ENCODE data around the gene NPEPPS. TPM values are rescaled to one million over a fixed set of nuclear protein-coding genes. Genes with fewer than 3 reads are reported as not detected.
A peak's percentile ranks its signal among the peaks of the same experiment; 100 is the strongest.
"Not testable (repeated sequence)": the region's sequence is repeated elsewhere in the genome, so short reads cannot be mapped to it uniquely, and the experiment has no call there.

The NPEPPS gene
- total and polyA plus RNA-seq, 5 donors = 37.8 to 97.6 (median 90.5) TPM

- intact Hi-C loops (cut with DNase I); H3K4me3 ChIP-seq (ENCODE audit: low read length); DNase-seq; H3K27me3 ChIP-seq (ENCODE audit: control insufficient read depth, insufficient read depth); H3K9me3 ChIP-seq (ENCODE audit: control insufficient read depth, low read length); H3K27ac ChIP-seq (ENCODE audit: low read length); H3K4me1 ChIP-seq (ENCODE audit: control insufficient read depth, insufficient read depth, low read length): not testable (repeated sequence)
- peak in 1 of 2 donors; percentile 26 for ATAC-seq
- 53% methylated on average over 5 of the region's 5 CpGs for WGBS
Observed at GRCh38 chr17:47561698-47562405, 30.9 kb downstream of the NPEPPS start.

DNA sequence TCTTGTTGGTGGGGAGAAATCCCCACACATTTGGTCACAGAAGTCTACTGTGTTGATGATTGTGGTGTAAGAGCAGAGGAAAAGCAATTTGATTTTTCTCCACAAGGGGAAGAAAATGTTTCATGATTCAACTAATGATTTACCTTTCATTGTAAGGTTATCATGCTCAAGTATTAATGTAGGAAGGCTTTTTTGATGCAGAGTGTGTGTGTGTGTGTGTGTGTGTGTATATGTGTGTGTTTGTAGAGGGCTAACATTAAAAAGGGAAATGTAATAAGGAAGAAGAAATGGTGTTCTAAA, 31.4 kb downstream of the NPEPPS start:
- H3K27me3 ChIP-seq (ENCODE audit: control insufficient read depth, insufficient read depth); H3K4me1 ChIP-seq (ENCODE audit: control insufficient read depth, insufficient read depth, low read length); H3K4me3 ChIP-seq (ENCODE audit: low read length); H3K9me3 ChIP-seq (ENCODE audit: control insufficient read depth, low read length); intact Hi-C loops (cut with DNase I); ATAC-seq; DNase-seq; H3K27ac ChIP-seq (ENCODE audit: low read length): not testable (repeated sequence)

- H3K27me3 ChIP-seq (ENCODE audit: control insufficient read depth, insufficient read depth); H3K9me3 ChIP-seq (ENCODE audit: control insufficient read depth, low read length); H3K4me1 ChIP-seq (ENCODE audit: control insufficient read depth, insufficient read depth, low read length); H3K27ac ChIP-seq (ENCODE audit: low read length); ATAC-seq; intact Hi-C loops (cut with DNase I); DNase-seq; H3K4me3 ChIP-seq (ENCODE audit: low read length): not testable (repeated sequence)
- WGBS = 51% methylated on average over 2 of the region's 3 CpGs
Observed at GRCh38 chr17:47567261-47567660, 36.4 kb downstream of the NPEPPS start.

DNA sequence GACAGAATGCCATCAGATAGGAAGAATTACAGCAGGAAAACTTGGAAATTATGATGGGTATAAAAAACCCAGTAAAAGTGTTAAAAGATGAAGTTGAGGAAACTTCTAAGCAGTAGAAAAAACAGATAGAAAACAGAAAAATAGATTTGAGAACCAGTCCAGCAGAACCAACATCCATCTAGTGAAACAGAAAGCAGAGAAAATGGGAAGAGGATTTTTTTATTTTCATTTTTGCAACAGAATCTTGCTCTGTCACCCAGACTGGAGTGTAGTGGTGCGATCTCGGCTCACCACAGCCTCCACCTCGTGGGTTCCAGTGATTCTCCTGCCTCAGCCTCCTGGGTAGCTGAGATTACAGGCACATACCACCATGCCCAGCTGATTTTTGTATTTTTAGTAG, 41.7 kb downstream of the NPEPPS start:
- intact Hi-C loops (cut with DNase I) = not testable (repeated sequence)

DNA sequence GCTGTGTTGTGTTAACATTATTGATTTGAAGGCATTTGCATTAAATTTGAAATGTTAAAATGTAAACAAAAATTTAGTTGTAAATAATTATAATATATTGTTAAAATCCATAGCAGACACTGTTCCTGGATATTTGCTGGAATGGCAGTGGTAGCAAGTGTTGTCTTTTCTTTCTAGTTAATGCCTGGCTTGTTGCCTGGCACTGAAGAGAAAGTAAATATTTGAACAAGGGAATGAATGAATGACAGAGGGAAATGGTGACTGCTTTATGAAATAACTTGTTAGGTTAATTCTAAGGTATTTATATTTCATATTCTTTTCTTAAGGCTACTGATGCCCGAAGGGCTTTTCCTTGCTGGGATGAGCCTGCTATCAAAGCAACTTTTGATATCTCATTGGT, 51.5 kb downstream of the NPEPPS start:
- H3K27me3 ChIP-seq (ENCODE audit: control insufficient read depth, insufficient read depth); ATAC-seq; H3K4me1 ChIP-seq (ENCODE audit: control insufficient read depth, insufficient read depth, low read length); H3K9me3 ChIP-seq (ENCODE audit: control insufficient read depth, low read length); intact Hi-C loops (cut with DNase I); H3K27ac ChIP-seq (ENCODE audit: low read length); H3K4me3 ChIP-seq (ENCODE audit: low read length); DNase-seq: not testable (repeated sequence)
- 100% methylated on average over 1 of the region's 1 CpG for WGBS

More for the DNA sequence above, 41.7 kb downstream of the NPEPPS start:
- H3K4me1 ChIP-seq (ENCODE audit: control insufficient read depth, insufficient read depth, low read length); DNase-seq; H3K27ac ChIP-seq (ENCODE audit: low read length); H3K9me3 ChIP-seq (ENCODE audit: control insufficient read depth, low read length); H3K27me3 ChIP-seq (ENCODE audit: control insufficient read depth, insufficient read depth); H3K4me3 ChIP-seq (ENCODE audit: low read length); ATAC-seq: not testable (repeated sequence)
- WGBS = 94% methylated on average over 3 of the region's 3 CpGs

DNA sequence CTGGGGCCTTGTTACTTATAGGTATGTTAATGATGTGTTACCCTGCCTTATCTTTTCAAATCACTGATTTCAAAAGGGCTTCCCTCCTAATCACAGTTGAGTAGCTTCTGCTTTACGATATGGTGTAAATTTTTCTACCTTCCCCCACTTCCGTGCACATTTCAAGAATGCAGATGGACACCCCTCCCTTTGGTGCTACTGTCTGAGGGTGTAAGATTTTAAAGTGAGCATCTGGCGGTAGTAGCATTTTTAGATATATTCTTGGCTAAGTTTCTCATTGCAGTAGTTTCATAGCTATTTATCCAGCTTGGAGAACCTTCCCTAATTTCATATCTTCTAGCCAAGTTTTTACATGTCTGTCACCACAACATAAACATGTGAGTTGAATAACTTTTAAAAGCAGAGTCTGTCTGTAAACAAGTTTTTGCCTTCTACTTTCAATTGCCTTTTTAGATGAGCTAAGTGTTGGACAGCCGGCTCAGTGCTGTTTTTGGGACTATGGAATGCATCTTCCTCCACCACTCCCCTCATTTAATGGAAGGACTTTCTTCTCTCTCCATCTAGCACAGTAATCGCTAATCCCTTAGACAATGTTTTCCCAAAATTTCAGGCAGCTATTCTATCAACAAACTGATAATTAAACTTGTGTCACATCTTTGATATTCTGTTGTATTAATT, 55.6 kb downstream of the NPEPPS start:
- H3K9me3 ChIP-seq (ENCODE audit: control insufficient read depth, low read length); H3K4me3 ChIP-seq (ENCODE audit: low read length); H3K27me3 ChIP-seq (ENCODE audit: control insufficient read depth, insufficient read depth); DNase-seq; intact Hi-C loops (cut with DNase I); ATAC-seq; H3K27ac ChIP-seq (ENCODE audit: low read length); H3K4me1 ChIP-seq (ENCODE audit: control insufficient read depth, insufficient read depth, low read length): not testable (repeated sequence)
- 45% methylated on average over 5 of the region's 5 CpGs for WGBS

- not testable (repeated sequence) for ATAC-seq
Observed at GRCh38 chr17:47593522-47593921, 62.6 kb downstream of the NPEPPS start.

DNA sequence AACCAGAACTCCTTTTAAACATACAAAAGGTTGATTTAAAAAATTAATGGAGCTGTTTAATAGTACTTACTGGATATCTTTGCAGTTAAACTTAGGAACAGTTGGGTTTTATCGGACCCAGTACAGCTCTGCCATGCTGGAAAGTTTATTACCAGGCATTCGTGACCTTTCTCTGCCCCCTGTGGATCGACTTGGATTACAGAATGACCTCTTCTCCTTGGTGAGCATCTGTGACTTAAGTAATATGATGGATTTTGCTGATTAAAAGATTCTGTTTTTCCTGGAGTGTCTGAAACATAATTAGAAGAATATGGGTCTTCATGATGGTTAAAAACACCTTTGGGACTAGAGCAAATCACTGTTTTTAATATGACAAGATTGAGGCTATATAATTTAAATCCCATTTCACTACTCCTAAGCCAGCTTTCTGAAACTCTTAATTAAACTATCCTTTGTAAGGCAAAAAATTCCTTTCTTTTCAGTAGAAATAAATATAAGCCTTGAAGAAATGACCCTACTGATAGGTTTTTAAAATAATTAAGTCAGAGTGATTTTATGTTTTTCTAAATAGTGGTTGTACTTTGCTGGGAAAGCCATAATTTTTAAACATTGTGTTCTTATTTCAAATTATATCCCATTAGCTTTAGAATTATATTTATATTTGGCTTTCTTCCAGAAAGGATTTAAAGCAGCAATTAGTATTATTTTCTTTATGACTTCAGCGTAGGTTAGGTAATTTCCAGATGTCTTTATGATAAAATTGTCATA, 73.1 kb downstream of the NPEPPS start:
- Histone ChIP-seq H3K4me1 (ENCODE audit: control insufficient read depth, insufficient read depth, low read length) (peaks cover 1% of the 10 kb centered on the region), H3K9me3 (ENCODE audit: control insufficient read depth, low read length) (no peaks in the 10 kb centered on the region), H3K4me3 (ENCODE audit: low read length) (no peak overlapping the region), H3K27me3 (ENCODE audit: control insufficient read depth, insufficient read depth) (no peaks in the 10 kb centered on the region), H3K27ac (ENCODE audit: low read length) (no peak overlapping the region)
- WGBS = 45% methylated on average over 4 of the region's 4 CpGs
- no peak for ATAC-seq
- intact Hi-C loops (cut with DNase I) = no loop called here
- no peak for DNase-seq

More at GRCh38 chr17:47593522-47593921, 62.6 kb downstream of the NPEPPS start:
- H3K9me3 ChIP-seq (ENCODE audit: control insufficient read depth, low read length); DNase-seq; H3K4me3 ChIP-seq (ENCODE audit: low read length); H3K4me1 ChIP-seq (ENCODE audit: control insufficient read depth, insufficient read depth, low read length); H3K27ac ChIP-seq (ENCODE audit: low read length); H3K27me3 ChIP-seq (ENCODE audit: control insufficient read depth, insufficient read depth); intact Hi-C loops (cut with DNase I): not testable (repeated sequence)

- peaks cover 1% of the 10 kb centered on the region for H3K4me1 ChIP-seq (ENCODE audit: control insufficient read depth, insufficient read depth, low read length)
- no peak overlapping the region for H3K27ac ChIP-seq (ENCODE audit: low read length)
- no peak overlapping the region for H3K4me3 ChIP-seq (ENCODE audit: low read length)
- H3K27me3 ChIP-seq (ENCODE audit: control insufficient read depth, insufficient read depth) = no peaks in the 10 kb centered on the region
- intact Hi-C loops (cut with DNase I) = no loop called here
- DNase-seq (peak in 2 of 3 donors; percentile 15 to 58), ATAC-seq (peak; percentile 62 to 85)
- no peaks in the 10 kb centered on the region for H3K9me3 ChIP-seq (ENCODE audit: control insufficient read depth, low read length)
- WGBS = 39% methylated on average over 1 of the region's 1 CpG
Observed at GRCh38 chr17:47604598-47604927, 73.7 kb downstream of the NPEPPS start.

DNA sequence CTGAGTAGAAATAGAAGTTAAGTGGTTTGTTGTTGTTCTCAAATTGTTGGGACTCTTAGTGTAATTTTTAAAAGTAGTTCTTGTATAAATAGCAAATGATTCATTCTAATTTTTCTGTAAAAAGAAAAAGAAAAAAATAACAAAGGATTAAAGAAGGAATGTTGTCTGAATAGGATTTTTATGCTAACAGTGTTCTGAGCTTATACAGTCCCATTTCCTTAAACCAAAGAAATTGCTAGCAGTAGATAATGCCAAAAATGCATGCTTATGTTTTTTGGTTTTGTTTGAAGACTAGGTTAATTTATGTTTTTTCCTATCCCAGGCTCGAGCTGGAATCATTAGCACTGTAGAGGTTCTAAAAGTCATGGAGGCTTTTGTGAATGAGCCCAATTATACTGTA, 74.1 kb downstream of the NPEPPS start:
- intact Hi-C loops (cut with DNase I) = no loop called here
- ATAC-seq = no peak
- no peak for DNase-seq
- 56% methylated on average over 1 of the region's 1 CpG for WGBS
- Histone ChIP-seq H3K4me3 (ENCODE audit: low read length) (no peak overlapping the region), H3K9me3 (ENCODE audit: control insufficient read depth, low read length) (no peaks in the 10 kb centered on the region), H3K27ac (ENCODE audit: low read length) (peak overlapping the region; percentile 58), H3K27me3 (ENCODE audit: control insufficient read depth, insufficient read depth) (no peaks in the 10 kb centered on the region), H3K4me1 (ENCODE audit: control insufficient read depth, insufficient read depth, low read length) (peaks cover 1% of the 10 kb centered on the region)

DNA sequence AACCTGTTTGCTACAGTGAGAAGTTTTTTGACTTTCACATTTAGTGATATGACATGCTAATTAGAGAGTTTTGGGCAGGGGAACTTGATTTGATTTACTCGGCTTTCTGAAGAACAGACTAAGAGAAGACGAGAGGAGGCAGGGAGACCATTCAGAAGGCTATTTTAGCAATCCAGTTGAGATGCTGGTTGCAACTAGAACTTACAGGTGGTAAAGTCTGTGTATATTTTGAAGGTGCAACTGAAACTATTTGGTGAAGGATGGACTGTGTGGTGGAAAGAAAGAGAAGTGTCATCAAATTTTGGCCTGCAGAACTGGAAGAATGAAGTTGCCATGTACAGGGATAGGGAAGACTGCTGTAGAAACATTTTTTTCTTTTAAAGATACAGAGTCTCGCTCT, 76.6 kb downstream of the NPEPPS start:
- 92% methylated on average over 3 of the region's 3 CpGs for WGBS
- H3K27ac ChIP-seq (ENCODE audit: low read length) = no peak overlapping the region
- H3K4me1 ChIP-seq (ENCODE audit: control insufficient read depth, insufficient read depth, low read length) = peaks cover 1% of the 10 kb centered on the region

More for the DNA sequence above, 76.6 kb downstream of the NPEPPS start:
- Histone ChIP-seq H3K4me3 (ENCODE audit: low read length) (no peak overlapping the region), H3K9me3 (ENCODE audit: control insufficient read depth, low read length) (no peaks in the 10 kb centered on the region), H3K27me3 (ENCODE audit: control insufficient read depth, insufficient read depth) (no peaks in the 10 kb centered on the region)
- DNase-seq (no peak), ATAC-seq (no peak)
- intact Hi-C loops (cut with DNase I) = no loop called here

Data from right cardiac atrium (tissue), 5 donors.